HG02943 (cell line): Measurements from ENCODE around the gene ACAP3.

Experiments
- ATAC-seq: cut with Tn5 transposase; IDR thresholded peaks from one replicate; pipeline ENCODE4 v1.9.1; 2021; ENCODE audit warnings: mild to moderate bottlenecking, low read depth, moderate library complexity; ENCODE audit not compliant: unreplicated experiment

Gene ACAP3

DNA sequence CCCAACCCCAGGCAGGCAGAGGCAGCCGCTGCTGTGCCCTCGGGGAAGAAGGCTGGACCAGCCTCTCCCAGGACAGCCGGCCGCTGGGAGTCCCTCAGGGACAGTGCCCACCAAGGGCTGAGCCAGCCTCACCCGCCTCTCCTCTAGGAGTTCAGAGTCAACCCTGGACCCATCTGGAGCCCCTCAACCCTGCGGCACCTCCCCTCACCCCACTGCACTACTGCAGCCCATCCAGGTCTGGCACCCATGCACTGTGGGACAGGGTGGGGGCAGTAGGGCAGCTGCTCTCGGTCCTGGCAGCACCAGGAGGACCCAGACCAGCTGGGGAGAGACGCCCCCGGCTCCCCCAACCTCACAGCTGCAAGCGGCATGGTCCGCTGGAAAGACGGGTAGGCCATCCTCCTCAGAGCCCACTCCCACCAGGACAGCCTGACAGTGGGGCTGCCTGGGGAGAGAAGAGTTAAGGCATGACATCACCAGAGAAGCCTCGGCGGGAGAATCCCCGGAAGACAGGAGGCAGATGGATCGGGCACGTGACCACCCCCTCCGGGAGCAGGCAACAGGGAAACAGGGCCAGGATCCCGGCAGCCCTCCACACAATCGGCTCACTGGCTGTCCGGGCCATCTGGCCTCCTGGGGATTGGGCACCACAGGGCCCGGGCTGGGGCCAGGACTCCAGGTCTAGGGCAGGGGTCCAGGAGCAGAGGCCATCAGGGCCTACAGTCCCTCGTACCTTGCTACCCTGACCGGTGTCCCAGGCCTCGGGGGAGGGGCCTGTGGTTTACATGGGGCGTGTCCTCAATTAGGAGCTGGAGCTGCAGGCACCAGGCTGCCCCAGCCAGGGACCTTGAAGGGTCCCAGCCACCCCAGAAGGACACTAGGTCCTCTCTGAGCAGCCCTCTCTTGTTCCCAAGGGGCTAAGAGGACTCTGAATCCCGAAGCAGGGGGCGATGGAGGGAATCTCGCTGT, 3.1 kb downstream of the ACAP3 start:
- no peak for ATAC-seq

DNA sequence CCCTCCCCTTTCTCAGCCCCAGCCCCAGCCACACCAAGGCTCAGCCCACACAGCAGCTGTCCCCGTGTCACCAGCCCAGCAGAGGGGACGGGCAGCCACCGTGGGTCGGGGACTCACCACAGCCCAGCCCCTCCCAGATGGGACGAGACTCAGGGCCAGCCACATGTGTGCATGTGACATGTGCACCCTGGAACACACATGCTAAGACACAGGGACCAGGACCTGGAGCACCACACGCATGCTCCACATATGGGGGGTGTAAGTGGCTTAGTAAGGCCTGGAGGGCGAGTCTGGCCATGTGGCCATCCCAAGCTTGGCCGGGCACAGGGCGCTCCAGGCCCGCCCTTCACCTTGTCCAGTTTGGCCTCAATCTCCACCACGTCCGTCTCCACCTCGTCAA, 4.0 kb downstream of the ACAP3 start:
- no peak for ATAC-seq

DNA sequence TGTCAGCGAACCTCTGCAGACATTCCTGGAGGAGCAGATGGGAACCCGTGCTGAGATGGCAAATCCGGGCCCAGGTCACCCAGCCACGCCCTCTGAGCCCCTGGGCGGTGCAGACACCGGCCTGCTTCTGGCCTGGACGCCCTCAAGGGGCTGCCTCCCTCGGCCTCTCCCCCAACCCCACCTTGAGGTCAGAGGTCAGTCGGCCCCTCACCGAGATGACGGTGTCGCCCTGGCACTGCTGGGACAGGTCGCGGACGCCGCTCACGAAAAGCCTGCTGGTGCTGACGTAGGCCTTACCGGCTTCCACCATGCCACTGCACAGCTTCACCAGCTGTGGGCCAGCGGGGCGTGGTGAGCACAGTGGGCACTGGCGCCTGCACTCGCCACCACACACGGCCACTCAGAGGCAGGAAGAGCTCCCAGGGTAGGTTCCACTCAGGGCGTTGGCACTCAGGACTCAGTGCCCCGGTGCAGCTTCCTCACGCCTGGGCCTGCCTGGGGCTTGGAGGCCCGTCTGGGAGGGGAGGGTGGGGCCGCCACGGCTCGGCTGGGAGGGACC, 4.7 kb downstream of the ACAP3 start:
- no peak for ATAC-seq

DNA sequence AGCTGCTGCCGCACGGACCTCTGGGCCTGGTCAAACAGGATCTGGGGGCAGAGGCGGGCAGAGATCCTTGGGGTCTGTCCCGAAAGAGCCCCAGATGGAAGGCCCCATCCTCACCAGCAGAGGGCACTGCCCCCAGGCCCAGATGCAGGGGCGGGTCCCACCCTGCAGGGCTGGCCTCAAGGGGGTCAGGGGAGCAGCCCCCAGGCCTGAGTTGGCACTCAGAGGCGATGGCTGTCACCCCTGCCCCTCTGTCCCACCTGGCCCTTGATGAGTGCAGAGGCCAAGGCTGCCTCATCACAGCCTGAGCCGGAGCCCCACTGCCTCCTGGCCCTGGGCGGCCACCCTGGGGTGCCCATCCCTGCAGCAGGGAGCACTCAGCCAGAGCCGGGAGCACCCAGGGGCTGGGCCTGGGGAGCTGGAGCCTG, 5.7 kb downstream of the ACAP3 start:
- ATAC-seq = no peak

DNA sequence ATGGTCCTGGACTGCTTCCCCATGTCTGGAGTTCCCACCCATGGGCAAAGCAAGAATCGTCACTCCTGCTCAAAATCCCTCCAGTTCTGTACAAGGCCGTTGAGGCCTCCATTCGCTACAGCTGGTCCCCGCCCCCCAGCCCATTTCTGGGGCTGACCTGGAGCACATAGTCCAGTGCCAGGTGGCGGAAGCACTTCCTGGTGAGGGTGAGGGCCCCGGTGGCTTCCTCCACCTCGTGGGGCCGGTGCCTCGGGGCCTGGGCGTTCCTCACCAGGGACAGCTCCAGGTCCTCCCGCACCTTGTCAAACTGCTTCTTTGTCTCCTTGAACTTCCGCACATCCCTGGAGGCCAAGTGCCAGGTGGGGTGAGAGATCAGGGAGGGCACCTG, 7.4 kb downstream of the ACAP3 start:
- no peak for ATAC-seq

DNA sequence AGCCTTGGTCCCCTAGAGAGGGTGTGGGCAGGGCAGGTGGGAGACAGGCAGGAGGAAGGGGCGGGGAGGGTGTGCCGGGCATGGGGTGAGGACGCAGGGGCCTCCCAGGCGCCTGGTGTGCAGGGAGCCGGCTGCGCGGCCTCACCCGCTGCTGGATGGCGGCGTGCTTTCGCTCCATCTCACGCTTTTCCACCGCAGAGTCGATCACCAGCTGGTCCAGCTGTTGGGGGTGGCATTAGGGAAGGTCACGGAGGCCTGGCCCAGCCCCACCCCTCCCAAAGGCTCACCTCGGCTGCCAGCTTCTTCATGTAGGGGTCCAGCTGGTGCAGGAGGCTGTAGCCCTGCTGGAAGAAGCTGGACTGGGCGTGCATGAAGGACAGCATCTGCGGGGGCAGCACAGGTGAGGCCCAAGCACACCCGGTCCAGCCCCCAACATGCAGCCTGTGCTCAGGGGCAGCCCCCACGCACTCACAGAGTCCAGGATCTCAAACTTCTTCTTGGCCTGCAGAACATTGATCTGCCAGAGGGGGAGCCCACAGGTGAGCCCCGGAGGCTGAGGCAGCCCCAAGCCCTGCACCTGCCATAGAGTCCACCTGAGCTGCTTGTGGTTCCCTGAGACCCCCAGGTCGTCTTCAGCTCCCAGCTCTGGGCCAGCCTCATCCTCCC, 7.9 kb downstream of the ACAP3 start:
- no peak for ATAC-seq

DNA sequence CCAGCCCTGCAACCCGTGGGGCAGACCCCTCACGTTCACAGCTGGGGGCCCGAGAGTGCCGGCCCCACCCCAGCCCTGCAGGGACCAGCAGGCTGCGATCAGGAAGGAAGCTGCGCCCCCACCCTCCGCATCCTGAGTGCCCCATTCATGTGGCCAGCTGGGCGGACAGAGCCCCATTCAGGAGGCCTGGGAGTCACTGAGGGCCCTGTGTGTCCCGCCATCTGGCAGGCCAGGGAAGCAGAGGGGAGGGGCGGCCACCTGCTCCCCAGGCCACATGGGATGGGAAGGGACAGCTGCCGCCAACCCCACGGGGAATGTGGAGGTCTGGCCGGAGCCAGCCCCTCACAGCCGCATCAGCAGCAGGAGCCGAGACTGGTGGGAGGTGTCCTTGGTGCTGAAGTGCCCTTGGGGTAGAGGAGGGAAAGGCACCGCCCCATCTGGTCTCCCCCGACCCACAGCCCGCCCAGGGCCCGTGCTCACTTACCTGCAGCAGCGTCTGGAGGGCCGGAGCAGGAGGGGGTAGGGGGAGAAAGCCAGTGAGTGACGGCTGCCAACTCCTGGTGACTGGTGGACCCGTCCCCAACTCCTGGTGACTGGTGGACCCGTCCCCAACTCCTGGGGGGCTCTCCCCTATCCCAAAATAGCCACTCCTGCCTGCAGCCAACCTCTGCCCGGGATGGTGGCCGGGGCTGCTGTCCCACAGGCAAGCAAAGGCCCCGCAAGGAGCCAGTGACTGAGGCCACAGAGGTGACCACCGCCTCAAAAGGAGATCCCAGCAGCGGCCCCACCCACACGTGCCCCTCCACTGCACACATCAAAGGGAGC, 8.7 kb downstream of the ACAP3 start:
- no peak for ATAC-seq

DNA sequence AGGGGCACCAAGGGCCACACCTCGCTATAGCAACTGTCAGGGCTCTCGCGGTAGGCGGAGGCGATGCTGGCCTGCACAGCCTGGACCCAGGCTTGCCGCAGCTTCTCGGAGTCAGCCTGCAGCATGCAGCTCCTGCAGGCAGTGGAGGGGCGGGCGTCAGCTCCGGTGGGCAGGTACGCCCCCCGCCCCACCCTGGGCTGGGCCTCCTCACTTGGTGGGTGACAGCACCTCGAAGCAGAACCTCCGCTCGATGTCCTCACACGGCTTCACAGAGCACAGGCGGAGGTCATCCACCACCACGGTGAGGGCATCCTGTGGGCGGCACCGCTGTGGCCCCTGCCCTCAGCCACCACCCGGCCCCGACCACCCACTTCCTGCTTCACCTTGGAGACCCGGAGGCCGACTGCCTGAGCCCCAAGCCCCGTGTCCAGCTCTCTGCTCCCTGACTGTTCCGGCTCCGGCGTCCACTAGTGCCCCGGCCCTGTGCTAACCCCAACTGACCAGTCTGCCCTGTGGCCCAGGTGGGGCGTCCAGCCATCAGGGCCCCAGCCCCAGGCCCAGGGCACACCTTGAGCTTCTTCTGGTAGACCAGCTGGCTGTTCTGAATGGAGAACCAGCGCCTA, 9.8 kb downstream of the ACAP3 start:
- ATAC-seq = no peak

DNA sequence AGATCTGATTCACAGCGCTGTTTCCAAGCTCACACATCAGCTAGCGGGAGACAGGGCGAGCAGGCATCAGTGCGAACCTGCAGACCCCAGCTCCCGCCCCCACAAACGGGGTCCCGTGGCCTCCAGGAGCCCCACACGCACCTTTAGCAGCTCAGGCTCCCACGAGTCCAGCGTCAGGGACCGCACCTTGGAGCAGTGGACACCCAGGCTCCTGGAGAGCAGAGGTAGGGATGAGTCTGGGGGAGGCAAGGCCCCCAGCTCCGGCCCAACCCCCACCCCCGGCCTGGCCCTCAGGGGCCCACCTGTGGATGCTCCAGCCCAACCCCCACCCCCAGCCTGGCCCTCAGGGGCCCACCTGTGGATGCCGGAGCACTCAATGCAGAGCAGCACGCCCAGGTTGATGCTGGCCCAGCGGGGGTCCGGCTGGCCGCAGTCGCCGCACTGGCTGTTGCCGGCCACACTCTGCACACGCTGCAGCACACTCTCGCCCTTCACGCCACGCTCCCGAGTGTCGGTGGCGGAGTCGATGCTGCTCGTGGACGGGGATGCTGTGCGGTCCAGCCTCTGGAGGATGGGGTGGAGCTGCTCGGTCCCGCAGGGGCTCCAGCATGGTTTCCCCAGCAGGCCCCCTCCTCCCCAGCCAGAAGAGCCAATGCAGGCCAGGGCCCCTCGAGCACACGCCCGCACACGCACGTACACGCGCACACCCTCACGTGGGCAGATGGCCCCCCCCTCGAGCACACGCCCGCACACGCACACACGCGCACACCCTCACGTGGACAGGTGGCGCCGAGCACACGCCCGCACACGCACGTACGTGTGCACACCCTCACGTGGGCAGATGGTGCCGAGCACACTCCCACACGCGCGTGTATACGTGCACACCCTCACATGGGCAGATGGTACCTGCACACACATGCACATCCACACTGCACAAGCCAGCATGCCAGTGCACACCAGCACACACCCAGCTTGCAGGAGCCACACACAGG, 11.4 kb downstream of the ACAP3 start:
- no peak for ATAC-seq

DNA sequence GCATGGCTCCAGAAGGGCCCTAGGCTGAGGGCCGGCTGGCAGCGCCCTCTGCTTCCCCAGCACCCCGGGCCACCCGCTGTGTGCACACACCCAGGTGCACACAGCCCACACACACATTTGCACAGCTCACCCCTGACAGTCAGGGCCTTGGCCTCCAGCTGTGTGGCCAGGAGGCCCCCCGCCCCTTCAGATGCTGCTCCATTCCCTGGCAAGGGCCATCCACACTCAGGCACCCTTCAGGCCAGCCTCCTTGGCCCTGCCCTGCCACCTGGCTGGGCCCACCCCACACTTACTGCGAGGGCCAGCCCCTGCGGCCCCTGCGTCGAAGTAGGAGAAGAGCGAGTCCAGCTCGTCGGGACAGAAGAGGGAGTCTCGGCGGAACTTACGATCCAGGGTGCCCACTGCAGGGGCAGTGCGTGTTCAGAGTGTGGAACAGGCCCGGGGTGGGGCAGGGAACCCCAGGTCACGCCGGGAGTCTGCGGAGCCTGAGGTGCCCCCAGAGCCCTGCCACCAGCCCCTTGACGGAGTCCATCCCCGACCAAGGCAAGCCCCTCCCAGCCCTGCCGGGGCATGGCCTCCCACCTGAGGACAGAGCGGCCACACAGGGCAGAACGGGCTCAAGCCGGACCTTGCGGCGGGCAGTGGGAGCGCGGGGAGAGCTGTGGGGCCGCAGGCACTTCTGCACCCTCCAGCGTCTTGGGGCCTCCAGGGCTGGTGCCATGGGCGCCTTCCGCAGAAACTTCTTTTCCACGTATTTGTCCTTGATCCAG, 12.4 kb downstream of the ACAP3 start:
- ATAC-seq = no peak

DNA sequence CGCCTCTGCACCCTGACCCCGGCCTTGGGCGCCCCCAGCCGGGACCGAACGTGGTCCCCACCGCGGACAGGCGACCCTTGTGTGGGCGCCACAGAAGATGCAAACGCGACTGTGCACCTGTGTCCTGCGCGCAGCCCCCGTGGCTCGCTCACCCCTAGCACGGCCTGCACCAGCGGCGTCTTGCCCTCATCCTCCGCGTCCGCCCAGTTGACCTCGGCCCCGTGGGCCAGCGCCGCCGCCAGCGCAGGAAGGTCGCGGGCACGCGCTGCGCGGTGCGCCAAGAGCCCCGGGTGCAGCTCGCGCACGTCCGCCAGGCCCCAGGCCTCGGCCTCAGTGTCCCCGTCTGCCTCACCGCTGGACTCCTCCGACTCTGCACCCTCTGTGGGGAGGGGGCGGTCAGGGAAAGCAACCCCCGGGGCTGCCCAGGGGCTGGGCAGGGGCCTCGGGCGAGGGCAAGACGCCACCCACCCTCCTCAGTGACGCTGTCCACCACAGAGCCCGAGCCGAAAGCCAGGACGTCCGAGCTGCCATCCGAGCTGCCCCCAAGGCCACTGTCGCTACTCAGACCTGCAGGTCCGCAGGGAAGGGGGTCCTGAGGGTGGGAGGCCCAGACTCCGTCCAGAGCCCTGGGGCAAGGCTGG, 13.4 kb downstream of the ACAP3 start:
- ATAC-seq = no peak

DNA sequence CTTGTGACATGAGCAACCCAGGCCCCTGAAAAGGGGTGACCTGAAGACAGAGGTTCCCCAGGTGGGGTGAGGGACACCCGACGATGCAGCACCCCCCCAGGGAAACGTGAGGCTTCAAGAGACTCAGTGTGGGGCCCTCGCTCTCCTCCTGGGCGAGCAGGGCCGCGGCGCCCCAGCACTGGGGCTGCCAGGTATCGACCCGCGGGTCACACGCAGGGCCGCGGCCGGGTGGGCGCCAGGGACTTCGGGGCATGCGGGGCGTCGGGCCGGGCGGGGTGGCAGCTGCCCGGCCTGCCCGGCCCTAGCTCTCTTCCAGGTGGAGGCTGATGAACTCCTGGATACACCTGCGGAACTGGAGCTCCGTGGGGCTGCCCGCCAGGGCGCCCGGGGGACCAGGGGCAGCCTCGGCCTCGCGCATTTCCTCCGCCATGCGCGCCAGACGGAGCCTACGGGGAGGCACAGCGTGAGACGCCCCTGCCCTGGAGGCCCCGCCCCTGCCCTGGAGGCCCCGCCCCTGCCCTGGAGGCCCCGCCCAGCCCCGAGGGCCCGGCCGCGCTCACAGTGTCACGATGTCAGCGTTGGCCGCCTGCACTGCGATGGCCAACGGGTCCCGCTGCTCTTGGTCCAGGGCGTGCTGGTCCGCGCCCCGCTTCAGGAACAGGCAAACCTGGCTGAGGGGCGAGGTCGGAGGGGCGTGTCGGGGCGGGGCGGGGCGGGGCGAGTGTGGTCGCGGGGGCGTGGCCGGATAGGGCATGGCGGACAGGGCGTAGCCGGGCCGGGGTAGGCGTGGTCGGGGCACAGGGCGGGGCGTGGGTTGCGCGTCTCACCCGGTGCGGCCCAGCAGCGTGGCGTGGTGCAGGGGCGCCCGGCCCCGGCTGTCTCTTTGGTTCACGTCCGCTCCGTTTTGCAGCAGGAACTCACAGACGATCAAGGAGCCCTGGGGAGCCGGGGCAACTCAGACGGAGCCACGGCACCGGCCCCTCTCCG, 14.2 kb downstream of the ACAP3 start:
- ATAC-seq = no peak

DNA sequence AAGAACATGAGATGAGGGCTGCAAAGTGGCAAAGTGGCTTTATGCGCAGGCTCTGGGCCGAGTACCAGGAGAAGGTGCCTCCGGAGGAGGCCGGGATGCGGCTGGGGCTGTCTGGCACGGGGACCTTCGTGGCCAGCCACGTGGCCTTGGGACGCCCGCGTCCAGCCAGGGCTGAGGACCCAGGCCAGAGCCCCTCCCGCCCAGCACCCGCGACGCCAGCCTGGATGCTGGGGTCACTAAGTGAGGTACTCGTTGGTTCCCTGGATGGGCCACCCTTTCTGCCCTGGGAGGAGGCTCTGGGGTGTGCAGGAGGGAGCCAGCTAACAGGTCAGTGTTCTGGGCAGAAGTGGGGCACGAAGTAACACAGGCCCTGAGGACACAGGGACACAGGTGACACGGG, 14.9 kb downstream of the ACAP3 start:
- ATAC-seq = no peak

DNA sequence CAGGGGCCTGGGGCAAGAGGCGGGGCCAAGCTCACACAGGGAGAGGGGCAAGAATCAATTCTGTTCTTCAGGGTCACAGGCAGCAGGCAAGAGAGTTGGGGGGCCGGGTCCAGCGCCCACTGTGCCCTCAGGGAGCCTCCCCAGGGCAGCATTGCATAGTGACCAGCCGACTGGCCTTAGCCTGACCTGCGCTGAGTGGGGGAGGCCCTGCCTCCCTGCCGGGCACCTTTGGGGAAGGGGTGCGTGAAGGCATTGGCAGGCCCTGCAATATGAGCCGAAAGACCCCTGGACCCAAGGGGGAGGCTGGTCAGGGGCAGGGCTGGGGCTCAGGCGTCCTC, 15.3 kb downstream of the ACAP3 start:
- no peak for ATAC-seq

DNA sequence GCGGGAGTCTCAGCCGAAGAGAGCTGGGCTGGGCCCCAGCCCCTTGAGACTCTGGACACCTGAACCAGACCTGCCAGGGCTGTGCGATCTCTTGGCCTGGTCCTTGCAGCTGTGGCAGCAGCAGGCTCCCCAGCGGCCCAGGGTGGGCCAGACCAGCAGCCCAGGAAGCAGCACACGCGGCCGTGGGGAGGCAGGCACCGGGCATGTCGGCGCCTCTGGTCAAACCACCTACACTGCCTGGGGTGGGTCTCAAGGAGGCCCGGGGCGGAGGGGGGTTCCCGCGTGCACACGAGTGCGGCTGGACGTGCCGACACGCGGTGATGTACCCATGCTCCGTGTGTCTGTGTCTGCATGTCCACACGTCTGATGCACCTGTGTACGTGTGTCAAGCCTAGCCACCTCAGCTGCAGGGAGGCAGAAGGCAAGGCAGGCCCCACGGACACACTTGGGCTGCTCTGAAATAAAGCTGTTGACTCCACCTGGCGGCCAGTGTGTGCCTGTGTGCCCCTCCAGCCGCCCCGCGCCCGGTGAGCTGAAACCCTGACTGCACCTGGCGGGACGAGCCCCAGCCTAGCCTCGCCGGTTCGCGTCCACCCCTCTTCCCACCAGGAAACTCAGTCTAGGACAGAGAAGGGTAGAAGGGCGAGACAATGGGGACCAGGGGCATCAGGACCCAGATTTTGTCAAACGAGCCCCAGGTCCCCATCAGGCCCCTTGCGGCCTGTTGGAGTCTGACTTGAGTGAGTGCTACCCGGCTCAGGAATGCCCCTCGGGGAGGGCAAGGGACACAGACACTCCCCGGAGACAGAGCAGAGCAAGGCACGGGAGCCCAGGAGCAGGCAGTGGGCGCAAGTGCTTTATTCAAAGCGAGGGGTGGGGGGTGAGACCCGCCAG, 15.9 kb downstream of the ACAP3 start:
- no peak for ATAC-seq

DNA sequence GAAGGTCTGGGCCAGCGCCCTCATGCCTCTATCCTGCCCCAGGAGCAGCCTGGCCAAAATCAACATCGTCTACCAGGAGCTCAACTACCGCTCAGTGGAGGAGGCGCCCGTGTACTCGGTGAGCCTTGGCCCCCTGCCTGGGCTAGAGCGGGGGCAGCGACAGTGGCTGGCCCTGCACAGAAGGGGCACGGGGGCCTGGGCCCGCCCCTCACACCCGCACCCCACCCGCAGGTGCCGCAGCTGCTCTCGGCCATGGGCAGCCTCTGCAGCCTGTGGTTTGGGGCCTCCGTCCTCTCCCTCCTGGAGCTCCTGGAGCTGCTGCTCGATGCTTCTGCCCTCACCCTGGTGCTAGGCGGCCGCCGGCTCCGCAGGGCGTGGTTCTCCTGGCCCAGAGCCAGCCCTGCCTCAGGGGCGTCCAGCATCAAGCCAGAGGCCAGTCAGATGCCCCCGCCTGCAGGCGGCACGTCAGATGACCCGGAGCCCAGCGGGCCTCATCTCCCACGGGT, 16.7 kb downstream of the ACAP3 start:
- ATAC-seq = no peak
